HG02973 (cell line): Measurements from ENCODE around the gene ANXA6.

Experiments
- ATAC-seq: cut with Tn5 transposase; IDR thresholded peaks from one replicate; pipeline ENCODE4 v1.9.1; 2021; ENCODE audit warnings: moderate library complexity; ENCODE audit not compliant: unreplicated experiment

The ANXA6 gene

DNA sequence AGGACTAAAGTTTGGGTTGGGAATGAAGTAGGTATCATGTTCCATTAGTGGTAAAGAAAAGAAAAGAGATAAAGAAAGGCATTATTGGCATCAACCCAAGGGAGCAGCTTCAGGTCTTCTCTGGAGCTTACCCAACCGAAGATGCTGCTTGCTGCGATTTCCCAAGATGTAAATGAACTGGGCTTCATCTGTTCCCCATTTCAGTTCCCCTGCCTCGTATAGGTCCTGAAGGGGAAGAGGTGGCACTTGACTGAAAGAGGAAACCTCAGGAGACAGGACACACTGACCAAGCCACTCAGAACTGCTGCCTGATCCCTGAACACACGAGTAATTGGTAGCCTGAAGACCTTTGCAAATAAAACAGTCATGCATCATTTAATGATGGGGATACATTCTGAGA lies 24.6 kb downstream of the ANXA6 start:
- ATAC-seq, result no peak

DNA sequence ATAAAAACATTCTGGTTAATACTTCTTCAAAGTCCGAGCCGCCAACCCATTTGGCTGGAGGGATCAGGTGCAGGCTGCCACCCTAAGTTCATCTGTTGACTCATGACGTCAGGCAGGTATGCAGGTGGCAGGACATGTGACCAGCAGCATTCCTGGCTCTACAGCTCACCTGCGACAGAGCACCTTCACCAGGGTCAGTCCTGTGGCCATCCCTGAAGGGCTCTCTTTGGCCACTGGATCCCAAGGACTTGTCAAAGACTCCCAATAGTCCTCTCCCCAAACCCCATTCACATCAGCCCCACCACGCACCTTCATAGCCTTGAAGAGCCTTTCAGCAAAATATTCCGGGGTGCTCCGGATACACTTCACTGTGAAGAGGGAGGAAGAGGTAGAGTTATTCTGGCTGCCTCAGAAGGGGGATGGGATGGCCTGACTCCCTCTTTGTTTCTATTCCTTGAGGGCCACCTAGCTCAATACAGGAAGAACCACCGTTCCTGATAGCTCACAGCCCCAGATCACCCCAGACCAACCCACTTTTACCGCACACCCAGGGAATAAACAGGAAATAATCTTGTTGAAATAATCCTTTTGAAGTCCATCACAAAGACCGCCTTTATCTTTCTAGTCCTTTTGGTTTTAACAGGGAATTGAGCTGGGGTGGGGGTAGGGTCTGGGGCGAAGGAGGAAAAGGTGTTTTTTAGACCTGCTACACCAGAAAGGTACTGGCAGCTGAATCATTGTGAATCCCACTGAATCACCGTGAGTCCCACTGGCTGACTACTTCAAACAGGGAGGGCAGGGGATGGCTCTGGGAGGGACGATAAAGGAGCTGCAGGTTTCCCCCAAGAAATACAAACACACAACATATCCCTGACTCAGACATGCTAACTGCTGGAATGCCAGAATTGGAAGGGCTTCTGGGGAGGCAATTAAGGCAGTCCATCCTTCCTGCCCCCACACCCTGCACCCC lies 26.4 kb downstream of the ANXA6 start:
- ATAC-seq, result no peak

DNA sequence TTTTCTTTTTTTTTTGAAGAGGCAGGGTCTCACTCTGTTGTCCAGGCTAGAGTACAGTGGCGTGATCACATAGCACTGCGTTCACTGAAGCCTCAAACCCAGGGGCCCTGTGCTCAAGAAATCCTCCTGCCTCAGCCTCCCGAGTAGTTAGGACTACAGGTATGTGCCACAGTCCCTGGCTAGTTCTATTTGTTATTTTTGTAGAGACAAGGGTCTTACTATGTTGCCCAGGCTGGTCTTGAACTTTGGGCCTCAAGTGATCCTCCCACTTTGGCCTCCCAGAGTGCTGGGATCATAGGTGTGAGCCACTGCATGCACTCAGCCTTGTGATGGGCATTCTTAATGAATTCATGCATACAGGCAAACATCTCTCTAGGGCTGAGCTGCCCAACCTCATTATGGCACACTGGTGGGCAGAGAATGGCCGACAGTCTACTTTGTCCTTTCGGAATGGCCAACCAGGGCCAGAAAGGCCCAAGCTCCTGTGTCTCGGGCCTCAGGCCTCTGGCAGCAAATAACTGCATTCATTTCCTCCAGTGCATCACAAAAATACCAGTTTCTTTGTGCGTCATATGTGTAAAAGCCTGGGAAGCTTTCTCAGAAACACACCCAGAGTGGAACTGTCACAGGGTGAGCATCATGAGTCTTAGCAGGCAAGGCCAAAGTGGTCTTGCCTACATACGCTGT lies 27.2 kb downstream of the ANXA6 start:
- no peak for ATAC-seq

DNA sequence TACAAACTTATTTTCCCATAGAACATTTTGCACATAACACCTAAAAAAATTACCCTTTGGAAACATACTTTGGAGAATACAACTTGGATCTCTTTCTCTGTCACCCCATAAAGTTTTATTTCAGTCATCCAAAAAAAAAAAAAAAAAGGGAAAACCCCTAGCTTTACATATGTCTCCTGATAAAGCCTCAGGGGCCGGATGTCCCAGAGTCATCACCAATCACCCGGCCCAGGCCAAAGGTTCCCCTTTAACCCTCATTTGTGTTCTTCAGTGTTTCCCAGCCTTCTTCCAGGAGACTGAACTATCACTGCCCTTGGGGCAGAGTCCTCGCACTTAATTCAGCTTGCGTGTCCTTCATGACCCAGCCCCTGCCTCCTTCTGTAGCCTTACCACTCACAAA lies 28.8 kb downstream of the ANXA6 start:
- ATAC-seq, result no peak

DNA sequence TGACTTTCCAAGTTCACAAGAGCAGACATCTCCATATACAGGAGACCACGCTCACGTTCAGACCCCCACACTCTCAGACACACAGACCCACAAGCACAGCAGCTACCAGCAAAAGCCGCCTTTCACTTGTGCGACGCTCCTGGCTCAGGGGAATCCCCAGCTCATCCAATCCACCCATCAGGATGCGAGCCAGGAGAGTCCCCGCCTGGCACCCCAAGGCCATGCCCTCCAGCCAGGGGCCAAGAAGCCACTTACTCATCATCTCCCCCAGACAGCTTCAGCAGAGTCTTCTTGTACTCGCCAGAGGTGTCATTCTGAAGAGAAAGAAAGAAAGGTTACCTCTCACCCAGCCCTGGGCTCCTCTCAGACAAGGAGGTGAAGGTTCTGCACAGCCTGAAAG lies 29.7 kb downstream of the ANXA6 start:
- no peak for ATAC-seq

DNA sequence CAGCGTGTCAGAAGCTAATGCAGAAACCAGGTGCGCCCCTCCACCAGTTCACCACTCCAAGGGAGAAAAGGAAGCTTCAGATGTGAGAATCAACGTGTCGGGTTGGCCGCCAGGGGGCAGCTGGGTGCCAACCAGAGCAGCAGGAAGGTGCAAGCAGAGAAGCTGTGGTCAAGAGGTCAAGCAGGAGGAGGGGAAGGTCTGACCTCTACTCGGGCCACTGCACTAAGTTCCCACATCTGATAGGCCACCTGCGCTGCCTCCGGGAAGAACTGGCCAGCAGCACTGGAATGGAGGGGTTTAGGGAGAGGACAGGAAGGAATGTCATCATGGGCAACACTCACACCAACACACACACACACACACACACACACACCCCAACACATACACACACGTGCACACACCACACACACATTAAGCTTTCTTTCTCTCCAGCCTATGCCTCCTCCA lies 31.4 kb downstream of the ANXA6 start:
- ATAC-seq, result peak; percentile 23

DNA sequence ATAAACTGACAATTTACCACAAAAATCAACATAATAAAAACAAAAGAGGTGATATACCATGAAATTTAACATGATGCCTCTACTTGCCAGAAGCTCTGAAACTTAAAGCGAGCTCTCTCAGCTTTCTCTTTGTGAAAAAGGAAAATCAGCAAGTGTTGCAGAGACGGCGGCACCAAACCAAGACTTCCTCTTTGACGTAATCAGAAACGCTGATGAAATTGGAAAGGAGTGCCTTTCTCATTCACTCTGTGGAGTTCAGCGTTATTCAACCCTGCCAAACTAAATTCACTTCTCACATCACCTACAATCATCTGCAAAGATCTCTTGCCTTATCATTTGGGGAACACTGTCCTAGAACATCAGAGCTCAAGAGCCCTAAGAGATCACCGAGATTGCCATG lies 32.2 kb downstream of the ANXA6 start:
- ATAC-seq, result no peak

DNA sequence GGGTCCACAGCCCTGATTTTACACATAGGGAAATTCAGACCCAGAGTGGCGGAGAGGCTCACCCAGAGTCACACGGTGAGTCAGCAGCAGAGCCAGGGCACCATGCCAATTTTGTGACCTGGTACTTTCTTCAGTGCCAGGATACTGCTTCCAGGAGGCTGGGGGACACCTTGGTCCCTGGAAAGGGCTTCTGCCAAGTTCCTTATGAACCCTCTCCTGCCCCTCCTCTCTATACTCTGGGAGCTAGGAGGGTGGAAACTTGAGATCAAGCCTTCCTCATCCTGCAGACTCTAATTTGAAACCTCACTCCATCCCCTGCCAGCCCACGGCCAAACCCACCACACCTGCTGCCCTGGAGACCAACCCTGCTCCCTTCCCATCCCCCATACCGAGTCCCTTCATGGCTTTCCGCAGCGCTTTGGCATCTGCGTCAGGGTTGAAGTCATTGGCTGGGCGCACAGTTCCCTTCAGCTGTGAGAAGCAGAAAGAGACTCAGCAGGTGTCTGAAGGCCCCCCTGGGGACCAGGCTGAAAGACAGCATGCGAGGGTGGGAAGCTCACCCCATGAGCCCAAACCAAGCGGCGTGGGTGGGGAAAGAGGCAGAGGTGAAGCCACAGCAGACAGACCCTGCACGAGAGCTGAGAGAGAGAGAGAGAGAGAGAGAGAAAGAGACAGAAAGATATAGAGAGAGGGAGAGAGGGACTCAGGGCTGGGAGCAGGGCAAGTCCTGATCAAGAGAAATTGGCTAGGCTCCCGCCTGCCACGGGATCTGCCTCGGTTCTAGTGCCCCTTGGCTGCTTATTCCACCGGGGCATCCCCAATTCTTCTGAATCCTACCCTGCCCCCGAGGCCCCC lies 33.5 kb downstream of the ANXA6 start:
- ATAC-seq, result peak; percentile 80

DNA sequence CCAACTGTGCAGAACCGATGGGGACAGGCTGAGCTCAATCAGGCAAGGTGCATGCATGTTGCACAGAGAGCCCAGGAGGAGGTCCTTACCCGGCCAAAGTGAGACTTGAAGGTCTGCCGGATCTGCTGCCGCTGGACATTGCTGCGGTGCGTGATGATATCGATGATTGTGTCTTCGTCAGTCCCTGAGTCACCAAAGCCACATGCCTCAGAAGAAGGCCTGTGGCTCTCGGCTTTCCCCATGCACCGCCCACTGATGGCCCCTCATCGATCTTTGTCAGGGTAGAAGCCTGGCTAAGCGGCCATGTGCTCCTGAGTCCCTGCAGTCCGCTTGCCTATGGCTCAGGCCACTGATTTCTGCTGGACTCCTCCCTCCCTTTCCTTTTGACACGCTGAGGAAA lies 34.8 kb downstream of the ANXA6 start:
- no peak for ATAC-seq

DNA sequence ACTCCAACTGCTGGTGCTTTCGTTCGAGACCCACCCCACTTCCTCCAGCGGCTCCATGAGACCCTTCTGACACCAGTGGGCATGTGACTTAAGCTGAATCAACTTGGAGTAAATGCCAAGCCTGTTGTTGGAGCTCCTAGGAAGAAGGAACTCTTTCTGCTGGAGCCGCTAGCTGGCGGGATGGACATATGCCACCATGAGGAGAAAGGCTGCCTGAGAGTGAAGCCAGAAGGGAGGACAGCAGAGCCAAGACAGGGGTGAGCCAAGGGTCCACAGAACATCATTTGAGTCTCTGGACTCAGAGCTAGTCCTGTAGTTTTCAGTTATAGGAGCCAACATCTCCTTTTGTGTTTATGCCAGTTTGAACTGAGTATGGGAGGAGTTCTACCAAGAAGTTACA lies 35.9 kb downstream of the ANXA6 start:
- ATAC-seq, result no peak

DNA sequence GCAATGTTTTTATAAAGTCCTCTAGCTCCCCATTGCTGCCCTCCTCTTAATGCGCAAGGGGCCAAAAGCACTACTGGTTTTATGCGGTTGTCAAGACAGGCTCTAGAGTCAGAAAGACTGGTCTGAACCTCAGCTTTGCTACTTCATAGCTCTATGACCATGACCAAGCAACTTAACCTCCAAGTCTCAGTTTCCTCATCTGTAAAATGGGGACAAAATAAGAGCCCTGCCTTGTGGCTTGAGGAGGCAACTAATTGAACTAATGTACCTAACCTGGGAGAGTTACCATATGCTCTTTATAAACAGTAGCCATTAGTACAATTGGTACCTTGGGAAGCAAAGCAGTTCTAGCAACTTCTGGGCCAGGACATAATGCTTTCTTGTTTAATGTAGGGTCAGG lies 36.5 kb downstream of the ANXA6 start:
- no peak for ATAC-seq

DNA sequence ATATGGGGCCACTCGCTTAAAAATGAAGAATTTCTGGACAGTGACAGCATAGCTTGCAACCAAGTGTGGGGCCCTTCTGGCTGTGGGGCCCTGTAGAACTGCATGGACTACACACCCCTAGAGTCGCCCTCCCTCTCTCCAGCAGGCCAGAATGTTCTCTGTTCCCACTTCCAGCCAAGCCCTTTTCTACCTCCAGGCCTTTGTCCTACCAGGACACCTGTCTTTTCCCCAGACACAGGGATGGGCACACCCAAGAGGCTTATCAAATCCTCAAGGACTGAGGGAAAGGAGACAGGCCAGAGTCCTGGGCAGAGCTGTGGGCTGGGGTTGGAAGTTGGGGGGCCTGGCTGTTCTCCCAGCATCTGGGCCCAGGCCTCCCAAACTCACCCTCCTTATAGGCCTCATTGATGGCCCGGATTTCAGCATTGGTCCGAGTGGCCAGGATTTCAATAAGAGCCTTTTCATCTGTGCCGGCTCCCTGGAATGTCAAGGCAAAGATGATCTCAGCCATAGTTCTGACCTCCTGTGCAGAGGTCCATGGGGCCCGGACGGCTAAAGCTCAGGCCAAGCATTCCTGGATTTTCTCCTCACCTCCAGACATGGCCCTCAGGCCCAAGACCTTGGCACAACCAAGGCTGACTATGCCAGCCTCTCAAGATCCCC lies 38.5 kb downstream of the ANXA6 start:
- ATAC-seq, result no peak

DNA sequence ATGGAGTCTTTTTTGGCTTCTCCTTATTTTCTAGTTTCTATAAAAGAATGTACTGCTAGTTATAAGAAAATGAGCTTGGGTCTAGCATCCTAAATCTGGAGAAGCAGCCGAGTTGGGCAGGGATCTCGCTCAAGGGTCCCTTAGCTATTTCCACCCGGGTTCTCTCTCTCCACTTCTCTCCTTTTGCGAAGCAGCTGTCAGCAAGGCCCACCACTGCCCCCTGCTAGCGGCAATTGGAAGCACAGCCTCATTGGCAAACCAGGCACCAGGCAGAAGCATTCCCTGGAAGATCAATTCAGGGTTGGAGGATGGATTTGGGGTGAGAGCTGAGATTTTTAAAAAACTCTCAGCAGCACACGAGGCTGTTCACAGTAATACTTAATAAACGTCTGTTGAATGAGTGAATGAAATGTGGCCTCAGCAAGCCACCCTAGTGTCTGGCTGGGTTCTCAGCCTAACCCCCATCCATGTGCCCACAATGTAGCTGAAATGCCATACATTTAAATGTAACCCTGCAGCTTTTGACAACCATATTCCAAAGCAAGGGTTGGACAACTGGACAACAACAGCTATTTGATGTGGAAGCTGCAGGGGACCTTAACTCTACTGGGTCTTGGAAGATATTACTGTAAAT lies 42.2 kb downstream of the ANXA6 start:
- ATAC-seq, result peak; percentile 46

DNA sequence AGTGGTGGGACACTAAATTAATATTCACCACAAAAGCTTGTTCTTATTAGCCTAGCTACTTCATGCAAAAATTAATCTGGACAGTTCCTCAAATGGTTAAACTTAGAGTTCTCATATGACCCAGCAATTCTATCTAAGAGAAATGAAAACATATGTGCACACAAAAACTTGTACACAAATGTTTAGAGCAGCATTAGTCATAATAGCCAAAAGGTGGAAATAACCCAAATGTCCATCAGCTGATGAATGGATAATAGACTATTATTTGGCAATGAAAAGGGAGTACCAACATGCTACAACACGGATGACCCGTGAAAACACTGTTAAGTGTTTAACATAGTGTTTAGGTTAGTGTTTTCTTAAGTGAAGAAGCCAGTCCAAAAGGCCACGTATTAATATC lies 43.9 kb downstream of the ANXA6 start:
- ATAC-seq, result no peak

DNA sequence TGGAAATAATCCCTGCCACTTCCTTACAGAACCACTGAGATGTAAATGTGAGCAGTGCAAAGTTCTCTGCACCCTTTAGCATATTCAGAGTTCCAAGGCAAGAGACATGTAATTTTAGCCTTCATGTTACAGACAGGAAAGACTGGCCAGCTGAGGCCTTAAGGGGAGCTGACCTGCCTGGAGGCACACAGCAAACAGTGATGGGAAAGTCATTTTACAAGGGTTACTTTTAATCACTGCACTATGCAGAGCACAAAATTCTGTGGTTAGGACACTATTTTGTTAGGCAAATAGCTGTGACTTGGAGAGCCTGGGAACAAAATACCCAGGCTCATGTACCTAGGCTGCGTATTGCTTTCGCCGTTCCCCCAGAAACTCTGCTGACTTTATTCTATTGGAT lies 46.6 kb downstream of the ANXA6 start:
- ATAC-seq, result no peak

DNA sequence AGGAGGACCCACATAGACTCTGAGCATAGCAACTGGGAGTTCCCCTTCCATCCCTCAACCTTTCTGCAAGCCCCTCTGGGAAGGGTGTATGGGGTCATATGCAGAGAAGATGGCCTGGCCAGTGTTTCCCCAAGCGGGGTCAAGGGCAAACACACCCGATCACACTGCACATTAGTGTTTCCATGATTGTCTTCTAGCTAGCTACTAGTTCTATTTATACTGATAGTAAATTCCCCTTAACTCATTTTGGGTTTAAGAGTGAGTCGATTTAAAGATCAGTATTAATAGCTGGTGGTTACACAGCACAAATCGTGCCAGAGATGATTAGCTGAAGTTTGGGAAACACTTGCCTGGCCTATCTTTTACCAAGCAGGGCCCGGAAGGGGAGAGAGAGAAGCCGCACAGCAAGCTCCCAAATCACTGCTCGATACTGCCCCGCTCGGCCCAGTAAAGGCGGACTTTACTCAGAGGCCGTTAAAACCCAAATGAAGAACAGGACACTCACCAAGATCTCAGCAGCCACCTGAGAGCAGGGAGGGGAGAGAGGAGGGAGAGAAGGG lies 47.4 kb downstream of the ANXA6 start:
- ATAC-seq, result peak; percentile 40

DNA sequence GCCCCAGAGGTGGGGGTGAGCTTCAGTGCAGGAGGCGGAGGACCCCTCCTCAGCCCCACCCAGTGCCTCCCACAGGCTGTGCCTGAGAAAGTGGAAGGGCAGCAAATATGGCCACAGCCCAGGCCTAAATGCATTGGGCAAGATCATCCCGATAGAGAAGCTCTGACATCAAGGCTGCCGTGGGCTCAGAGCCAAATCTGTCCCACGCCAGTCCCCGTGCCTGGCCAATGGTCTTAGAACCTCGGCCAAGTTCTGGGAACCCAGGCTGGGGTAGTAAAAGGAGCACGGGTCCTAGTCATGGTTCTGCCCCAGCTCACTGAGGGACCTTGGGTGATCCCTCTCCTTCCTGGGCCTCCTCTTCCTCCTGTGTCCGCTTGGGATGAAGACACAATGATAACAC lies 49.0 kb downstream of the ANXA6 start:
- no peak for ATAC-seq

DNA sequence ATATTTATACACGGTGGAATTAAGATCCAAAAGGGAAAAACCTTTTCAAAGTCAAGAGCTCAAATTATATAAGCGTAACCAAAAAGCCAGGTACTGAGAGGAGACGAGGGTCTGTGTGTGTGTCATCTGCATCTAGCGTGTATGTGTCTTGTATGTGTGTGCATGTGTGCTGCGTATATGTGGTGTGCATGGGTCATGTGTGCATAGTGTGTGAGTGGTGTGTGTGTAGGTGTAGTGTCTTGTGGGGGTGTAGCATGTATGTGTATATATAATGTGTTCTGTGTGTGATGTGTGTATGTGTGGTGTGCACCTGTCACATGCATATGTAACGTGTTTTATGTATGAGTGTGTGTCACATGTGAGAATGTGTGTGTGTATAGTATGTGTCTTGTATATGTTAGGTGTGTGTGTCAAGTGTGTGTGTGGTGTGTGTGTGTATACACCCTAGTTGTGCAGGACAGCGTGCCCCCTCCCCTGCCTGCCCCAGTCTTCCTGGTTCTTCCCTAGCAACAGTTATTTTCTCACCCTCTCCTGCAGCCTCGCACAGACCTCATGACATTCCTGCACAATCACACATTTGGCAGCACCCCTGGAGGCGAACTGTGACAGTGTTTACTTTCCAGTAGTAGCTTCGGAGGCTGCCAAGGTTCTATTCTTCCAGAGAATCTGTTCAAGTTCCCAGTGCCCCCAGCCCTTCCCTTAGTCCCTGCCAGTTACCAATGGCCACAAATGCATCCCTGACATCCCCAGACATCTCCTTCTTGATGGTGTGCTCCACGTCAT lies 49.6 kb downstream of the ANXA6 start:
- ATAC-seq, result no peak

DNA sequence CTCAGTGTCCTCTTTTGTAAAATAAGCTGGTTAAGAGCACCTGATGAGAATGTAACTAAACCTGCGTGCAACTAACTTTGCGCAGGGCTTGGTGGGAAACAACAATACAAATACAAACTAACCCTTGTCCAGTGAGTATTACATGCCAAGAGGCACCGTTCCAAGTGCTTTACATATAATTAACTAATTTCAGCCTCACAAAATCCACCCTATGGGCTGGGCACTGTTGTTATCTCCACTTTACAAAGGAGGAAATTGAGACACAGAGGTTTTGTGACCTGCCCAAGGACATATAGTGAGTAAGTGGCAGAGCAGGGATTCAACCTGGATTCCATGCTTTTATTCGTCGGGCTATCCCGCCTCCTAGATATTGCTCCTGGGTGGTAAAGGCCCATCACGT lies 50.5 kb downstream of the ANXA6 start:
- ATAC-seq, result no peak
